IMR-90 (cell line): ENCODE data around the gene SH3TC1. TPM values are rescaled to one million over a fixed set of nuclear protein-coding genes. Genes with fewer than 3 reads are reported as not detected.

Source experiments
- ATAC-seq: fragments of 200-7000 bp; cut with Tn5 transposase; 2 replicates; pipeline ENCODE4 v1.9.1; 2020; ENCODE audit warnings: low read depth, mild to moderate bottlenecking, moderate library complexity
- BruUV-seq: library from RNA; stranded (reverse); fragments of 400-500 nt; replicated peaks from 2 replicates; lab custom pipeline; 2021; lab: Mats Ljungman, UMichigan
- CTCF ChIA-PET: fragments of 300-600 bp; formaldehyde crosslinking; extraction: SDS; loops from one replicate; lab custom pipeline; 2021; ENCODE audit warnings: antibody characterized with exemption; lab: Yijun Ruan, JAX
- POLR2A ChIA-PET: fragments of 300-600 bp; sonication (Branson Sonifier 250); formaldehyde crosslinking; loops from one replicate; lab custom pipeline; 2022; ENCODE audit warnings: antibody characterized with exemption; ENCODE audit not compliant: unreplicated experiment; lab: Charles Lee
- DNase-seq: peaks from one replicate; pipeline ENCODE4 v3.0.0; 2013
- H2AFZ ChIP-seq: replicated peaks from 2 replicates; pipeline ENCODE3; 2013; ENCODE audit warnings: low read length, mild to moderate bottlenecking; ENCODE audit not compliant: poor library complexity
- H2AK5ac ChIP-seq: 2 replicates; pipeline ENCODE4 v1.6.1; 2013; ENCODE audit warnings: low read depth, low read length, inconsistent platforms
- H2AK9ac ChIP-seq: replicated peaks from 2 replicates; pipeline ENCODE3; 2013; ENCODE audit warnings: mild to moderate bottlenecking, low read depth, low read length, moderate library complexity; ENCODE audit not compliant: poor library complexity
- H2BK120ac ChIP-seq: 2 replicates; pipeline ENCODE4 v1.6.1; 2013; ENCODE audit warnings: low read depth, low read length, inconsistent platforms
- H2BK15ac ChIP-seq: 3 replicates; pipeline ENCODE4 v1.6.1; 2013; ENCODE audit warnings: low read depth, low read length, inconsistent platforms
- H2BK20ac ChIP-seq: 2 replicates; pipeline ENCODE4 v1.6.1; 2013; ENCODE audit warnings: low read depth, mild to moderate bottlenecking, inconsistent platforms, low read length, moderate library complexity
- H2BK5ac ChIP-seq: 2 replicates; pipeline ENCODE4 v1.6.1; 2013; ENCODE audit warnings: mild to moderate bottlenecking, low read depth, low read length, inconsistent platforms; ENCODE audit not compliant: poor library complexity, severe bottlenecking
- H3K14ac ChIP-seq: replicated peaks from 2 replicates; pipeline ENCODE4 v1.6.1; 2013; ENCODE audit warnings: low read depth, low read length, inconsistent platforms
- H3K18ac ChIP-seq: 2 replicates; pipeline ENCODE4 v1.6.1; 2013; ENCODE audit warnings: low read depth, low read length, control low read depth
- H3K23ac ChIP-seq: 2 replicates; pipeline ENCODE4 v1.6.1; 2013; ENCODE audit warnings: low read depth, low read length, inconsistent platforms
- H3K27ac ChIP-seq: 2 replicates; pipeline ENCODE4 v1.5.1; 2013; ENCODE audit warnings: mild to moderate bottlenecking, control low read depth, low read length; ENCODE audit not compliant: insufficient read depth
- H3K27me3 ChIP-seq: 2 replicates; pipeline ENCODE4 v1.6.1; 2013; ENCODE audit warnings: low read length; ENCODE audit not compliant: control insufficient read depth, insufficient read depth
- H3K36me3 ChIP-seq: 2 replicates; pipeline ENCODE4 v1.6.1; 2013; ENCODE audit warnings: low read length, mixed read lengths; ENCODE audit not compliant: control insufficient read depth, insufficient read depth
- H3K4ac ChIP-seq: 2 replicates; pipeline ENCODE4 v1.6.1; 2013; ENCODE audit warnings: low read depth, low read length, inconsistent platforms
- H3K4me1 ChIP-seq: 2 replicates; pipeline ENCODE4 v1.6.1; 2013; ENCODE audit warnings: low read length, mixed read lengths; ENCODE audit not compliant: control insufficient read depth, insufficient read depth
- H3K4me2 ChIP-seq: 2 replicates; pipeline ENCODE4 v1.6.1; 2013; ENCODE audit warnings: low read depth, mild to moderate bottlenecking, control low read depth, low read length, moderate library complexity
- H3K4me3 ChIP-seq: 2 replicates; pipeline ENCODE4 v1.5.1; 2013; ENCODE audit warnings: low read depth, mild to moderate bottlenecking, control low read depth, low read length, moderate library complexity; ENCODE audit not compliant: insufficient read depth
- H3K56ac ChIP-seq: 2 replicates; pipeline ENCODE4 v1.6.1; 2013; ENCODE audit warnings: low read length, inconsistent platforms; ENCODE audit not compliant: insufficient read depth; ENCODE audit errors: extremely low read depth
- H3K79me1 ChIP-seq, 2 experiments: 2 replicates each; pipeline ENCODE4 v1.6.1; 2013; ENCODE audit warnings: low read length in 2 of 2, inconsistent platforms in 1 of 2, low read depth in 1 of 2
- H3K9ac ChIP-seq: 2 replicates; pipeline ENCODE4 v1.6.1; 2013; ENCODE audit warnings: low read depth, low read length, control low read depth
- H3K9me1 ChIP-seq: 2 replicates; pipeline ENCODE4 v1.6.1; 2013; ENCODE audit warnings: low read length, inconsistent platforms; ENCODE audit not compliant: insufficient read depth
- H3K9me3 ChIP-seq: 2 replicates; pipeline ENCODE4 v1.6.1; 2013; ENCODE audit warnings: low read length; ENCODE audit not compliant: control insufficient read depth, insufficient read depth
- H4K20me1 ChIP-seq: 2 replicates; pipeline ENCODE4 v1.6.1; 2013; ENCODE audit warnings: low read length, inconsistent platforms; ENCODE audit not compliant: insufficient read depth
- H4K5ac ChIP-seq: 2 replicates; pipeline ENCODE4 v1.6.1; 2013; ENCODE audit warnings: mild to moderate bottlenecking, low read depth, low read length, control low read depth
- H4K8ac ChIP-seq, 2 experiments: 2 replicates each; pipeline ENCODE4 v1.6.1; 2013; ENCODE audit warnings: low read depth in 2 of 2, low read length in 2 of 2, control low read depth in 1 of 2, inconsistent platforms in 1 of 2
- H4K91ac ChIP-seq: 2 replicates; pipeline ENCODE4 v1.6.1; 2013; ENCODE audit warnings: low read depth, low read length, inconsistent platforms; ENCODE audit not compliant: insufficient read depth
- CEBPB ChIP-seq: IDR thresholded peaks from 2 replicates; pipeline ENCODE4 v1.6.1; 2012; ENCODE audit warnings: low read depth, low read length, improper control_type of control experiment
- MAFK ChIP-seq: IDR thresholded peaks from 2 replicates; pipeline ENCODE4 v1.6.1; 2012; ENCODE audit warnings: low read depth, low read length, improper control_type of control experiment
- MXI1 ChIP-seq: IDR thresholded peaks from 2 replicates; pipeline ENCODE4 v1.6.1; 2012; ENCODE audit warnings: low read depth, mild to moderate bottlenecking, low read length, moderate library complexity, borderline replicate concordance
- RFX5 ChIP-seq: IDR thresholded peaks from 2 replicates; pipeline ENCODE4 v1.8.0; 2012; ENCODE audit warnings: low read depth, mild to moderate bottlenecking, low read length, moderate library complexity
- SMC3 ChIP-seq: fragments of 150-350 bp; IDR thresholded peaks from 2 replicates; pipeline ENCODE4 v1.6.1; 2016; ENCODE audit warnings: low read depth, mild to moderate bottlenecking, antibody characterized with exemption, low read length, moderate library complexity
- WGBS, 2 experiments: methylation state at CpG; one replicate each; pipeline versions ENCODE4 v1.1.5 to v1.1.7; 2013; ENCODE audit warnings: missing lambda C conversion rate in 2 of 2; ENCODE audit not compliant: insufficient read length in 1 of 2; ENCODE audit errors: extremely low coverage in 2 of 2; 5-methylcytosine and 5-hydroxymethylcytosine counted together
- dilution Hi-C: fragments of 300-500 bp; cut with HindIII; formaldehyde crosslinking; loops from one replicate; pipeline ENCODE4 v1.14.3; 2018; ENCODE audit warnings: low sequenced_read_pairs; ENCODE audit not compliant: unreplicated experiment
- in situ Hi-C: fragments of 300-500 bp; cut with MboI; formaldehyde crosslinking; loops from 3 replicates; pipeline ENCODE4 v1.14.3; 2019; ENCODE audit warnings: low sequenced_read_pairs, inconsistent platforms, mixed read lengths
- intact Hi-C: fragments of 100-400 bp; cut with micrococcal nuclease; formaldehyde crosslinking; loops from 2 replicates; pipeline ENCODE4 v1.10.0; 2022
- polyA plus RNA-seq, 3 experiments: library from polyadenylated mRNA; depleted of rRNA; stranded (reverse); fragments of >200 nt; gene quantifications; 2 replicates each; pipeline ENCODE4 v1.2.3, GENCODE V29; 2012; ENCODE audit warnings: low replicate concordance in 1 of 3
- total RNA-seq: library from RNA; depleted of rRNA; stranded (reverse); fragments of >200 nt; gene quantifications from 2 replicates; pipeline ENCODE4 v1.2.3, GENCODE V29; 2012
- TF ChIP-seq, protein P1 (sequence below): conservative IDR thresholded peaks from 2 replicates; pipeline ENCODE4 v1.5.1; 2012; ENCODE audit warnings: mild to moderate bottlenecking, low read depth, low read length, improper control_type of control experiment

Gene SH3TC1
- total and polyA plus RNA-seq, 2 of the 4 experiments (the other 2 are of a cell fraction) = 1.6 to 2.2 TPM

- Histone ChIP-seq H4K8ac (no peak overlapping the region), H3K56ac (no peak overlapping the region), H3K9ac (no peak overlapping the region), H4K91ac (no peak overlapping the region), H3K4me2 (no peak overlapping the region), H2AFZ (no peak overlapping the region), H3K9me1 (peaks cover 5% of the 10 kb centered on the region), H3K9me3 (no peaks in the 10 kb centered on the region), H2AK5ac (no peak overlapping the region), H3K14ac (no peak overlapping the region), H3K27me3 (peaks cover 12% of the 10 kb centered on the region; the same call in 1 of the 2 replicates), H3K18ac (no peak overlapping the region), H2AK9ac (no peak overlapping the region), H3K36me3 (no peaks in the 10 kb centered on the region), H3K79me1 (no peaks in the 10 kb centered on the region), H3K23ac (no peak overlapping the region), H3K4me1 (peaks cover 3% of the 10 kb centered on the region; the same call in 1 of the 2 replicates), H4K5ac (no peak overlapping the region), H3K4ac (no peak overlapping the region), H2BK15ac (no peak overlapping the region), H3K27ac (no peak overlapping the region), H2BK120ac (no peak overlapping the region), H2BK5ac (no peak overlapping the region), H3K4me3 (no peak overlapping the region), H2BK20ac (no peak overlapping the region), H4K20me1 (peaks cover 8% of the 10 kb centered on the region; the same call in 1 of the 2 replicates)
- DNase-seq = no peak
- CTCF ChIA-PET = no interaction called here
- intact Hi-C loops (no loop called here), dilution Hi-C loops (no loop called here), in situ Hi-C loops (loop anchor here (25.0 kb wide), 1 partner anchor 399 kb away; no protein-coding TSS in a partner anchor)
- BruUV-seq = no TSS peak
- no peak for ATAC-seq
- WGBS, 2 experiments = 64% methylated on average over 4 of the region's 7 CpGs; no CpG with 5 or more reads in 1 of the 2 experiments
- TF ChIP-seq RFX5 (no peak), MAFK (no peak), SMC3 (no peak), MXI1 (no peak), CEBPB (no peak)
- TF ChIP-seq, protein P1, sequence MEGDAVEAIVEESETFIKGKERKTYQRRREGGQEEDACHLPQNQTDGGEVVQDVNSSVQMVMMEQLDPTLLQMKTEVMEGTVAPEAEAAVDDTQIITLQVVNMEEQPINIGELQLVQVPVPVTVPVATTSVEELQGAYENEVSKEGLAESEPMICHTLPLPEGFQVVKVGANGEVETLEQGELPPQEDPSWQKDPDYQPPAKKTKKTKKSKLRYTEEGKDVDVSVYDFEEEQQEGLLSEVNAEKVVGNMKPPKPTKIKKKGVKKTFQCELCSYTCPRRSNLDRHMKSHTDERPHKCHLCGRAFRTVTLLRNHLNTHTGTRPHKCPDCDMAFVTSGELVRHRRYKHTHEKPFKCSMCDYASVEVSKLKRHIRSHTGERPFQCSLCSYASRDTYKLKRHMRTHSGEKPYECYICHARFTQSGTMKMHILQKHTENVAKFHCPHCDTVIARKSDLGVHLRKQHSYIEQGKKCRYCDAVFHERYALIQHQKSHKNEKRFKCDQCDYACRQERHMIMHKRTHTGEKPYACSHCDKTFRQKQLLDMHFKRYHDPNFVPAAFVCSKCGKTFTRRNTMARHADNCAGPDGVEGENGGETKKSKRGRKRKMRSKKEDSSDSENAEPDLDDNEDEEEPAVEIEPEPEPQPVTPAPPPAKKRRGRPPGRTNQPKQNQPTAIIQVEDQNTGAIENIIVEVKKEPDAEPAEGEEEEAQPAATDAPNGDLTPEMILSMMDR = no peak
- POLR2A ChIA-PET = no interaction called here
These were observed 14.0 kb downstream of the SH3TC1 start for GRCh38 chr4:8213121-8213520.
